Progenitor cell of endocrine pancreas (in vitro differentiated cells): ENCODE measurements around the gene DCLRE1A. TPM values are rescaled to one million over a fixed set of nuclear protein-coding genes. Genes with fewer than 3 reads are reported as not detected.
"Not testable (repeated sequence)": the region's sequence is repeated elsewhere in the genome, so short reads cannot be mapped to it uniquely, and the experiment has no call there.

Experiments
- DNase-seq: peaks from one replicate; pipeline ENCODE4 v3.0.0; 2021; ENCODE audit warnings: low spot score; ENCODE audit not compliant: unreplicated experiment
- H3K27ac Mint-ChIP-seq: 2 replicates; pipeline ENCODE4 v1.8.0; 2021; ENCODE audit warnings: mild to moderate bottlenecking, moderate library complexity, mixed read lengths
- H3K27me3 Mint-ChIP-seq: 2 replicates; pipeline ENCODE4 v1.8.0; 2021; ENCODE audit warnings: mixed read lengths
- H3K36me3 Mint-ChIP-seq: 2 replicates; pipeline ENCODE4 v1.8.0; 2022; ENCODE audit warnings: mixed read lengths; ENCODE audit not compliant: insufficient read depth
- H3K4me1 Mint-ChIP-seq: 2 replicates; pipeline ENCODE4 v1.8.0; 2021; ENCODE audit warnings: low read depth, mixed read lengths
- H3K4me3 Mint-ChIP-seq: 2 replicates; pipeline ENCODE4 v1.8.0; 2021; ENCODE audit warnings: low read depth, mild to moderate bottlenecking, moderate library complexity, mixed read lengths
- H3K9me3 Mint-ChIP-seq: 2 replicates; pipeline ENCODE4 v1.8.0; 2021; ENCODE audit warnings: low read depth, mixed read lengths
- CTCF ChIP-seq: fragments of 200-600 bp; sonication (generic); IDR thresholded peaks from one replicate; pipeline ENCODE4 v1.5.0; 2021; ENCODE audit warnings: antibody characterized with exemption, mild to moderate bottlenecking; ENCODE audit not compliant: unreplicated experiment
- total RNA-seq: library from RNA; stranded (reverse); gene quantifications from 2 replicates; pipeline ENCODE4 v1.2.1, GENCODE V29; 2021

DCLRE1A gene
- total RNA-seq, 1 donor from 2014 or later: 11.1 TPM

- H3K4me1 Mint-ChIP-seq: no peaks in the 10 kb centered on the region
- H3K27ac Mint-ChIP-seq: no peak overlapping the region
- no peak overlapping the region for H3K4me3 Mint-ChIP-seq
- no peak for TF ChIP-seq CTCF
- no peaks in the 10 kb centered on the region for H3K9me3 Mint-ChIP-seq
- no peaks in the 10 kb centered on the region for H3K27me3 Mint-ChIP-seq
- no peak for DNase-seq
- peaks cover 7% of the 10 kb centered on the region for H3K36me3 Mint-ChIP-seq
Measured at GRCh38 chr10:113842171-113842570, 11.7 kb downstream of the DCLRE1A start.

- H3K4me1 Mint-ChIP-seq, H3K4me3 Mint-ChIP-seq, H3K27ac Mint-ChIP-seq, H3K9me3 Mint-ChIP-seq, H3K27me3 Mint-ChIP-seq, H3K36me3 Mint-ChIP-seq, DNase-seq: not testable (repeated sequence)
Measured at GRCh38 chr10:113828567-113828966, 25.3 kb downstream of the DCLRE1A start.

GRCh38 chr10:113825791-113826190 is 28.1 kb downstream of the DCLRE1A start:
- TF ChIP-seq CTCF: no peak
- Mint-ChIP-seq H3K27me3 (no peaks in the 10 kb centered on the region), H3K36me3 (no peaks in the 10 kb centered on the region), H3K4me1 (no peaks in the 10 kb centered on the region), H3K27ac (no peak overlapping the region), H3K4me3 (no peak overlapping the region), H3K9me3 (no peaks in the 10 kb centered on the region)
- no peak for DNase-seq

- Mint-ChIP-seq H3K4me3 (no peak overlapping the region), H3K27me3 (no peaks in the 10 kb centered on the region), H3K36me3 (no peaks in the 10 kb centered on the region), H3K4me1 (no peaks in the 10 kb centered on the region), H3K9me3 (no peaks in the 10 kb centered on the region), H3K27ac (no peak overlapping the region)
- DNase-seq: no peak
- TF ChIP-seq CTCF: no peak
Measured at GRCh38 chr10:113823389-113823788, 30.5 kb downstream of the DCLRE1A start.

- H3K27ac Mint-ChIP-seq: no peak overlapping the region
- no peaks in the 10 kb centered on the region for H3K9me3 Mint-ChIP-seq
- DNase-seq: no peak
- no peaks in the 10 kb centered on the region for H3K36me3 Mint-ChIP-seq
- no peak overlapping the region for H3K4me3 Mint-ChIP-seq
- no peaks in the 10 kb centered on the region for H3K27me3 Mint-ChIP-seq
- no peaks in the 10 kb centered on the region for H3K4me1 Mint-ChIP-seq
- TF ChIP-seq CTCF: no peak
Measured at GRCh38 chr10:113822174-113822573, 31.7 kb downstream of the DCLRE1A start.

- not testable (repeated sequence) for DNase-seq, H3K4me3 Mint-ChIP-seq, H3K36me3 Mint-ChIP-seq, H3K9me3 Mint-ChIP-seq, H3K27ac Mint-ChIP-seq, H3K4me1 Mint-ChIP-seq, H3K27me3 Mint-ChIP-seq
Measured at GRCh38 chr10:113821306-113821705, 32.6 kb downstream of the DCLRE1A start.
